Naive thymus-derived CD8-positive, alpha-beta T cell (primary cell): Measurements from ENCODE around the gene LY6G5C. TPM values are rescaled to one million over a fixed set of nuclear protein-coding genes. Genes with fewer than 3 reads are reported as not detected.

ENCODE experiments used
- ATAC-seq, 2 donors: fragments of 150-1000 bp; cut with Tn5 transposase in 1 of 2; sonication (Bioruptor Pico), chemical (Tn5 transposase) in 1 of 2; 1 replicate in 1 of 2; 2 replicates in 1 of 2; pipeline ENCODE4 v1.10.0; 2021; ENCODE audit warnings: mild to moderate bottlenecking in 2 of 2, moderate library complexity in 2 of 2
- POLR2A ChIA-PET: fragments of 350-600 bp; sonication (Branson Sonifier 250); formaldehyde crosslinking; loops from one replicate; lab custom pipeline; 2021; ENCODE audit warnings: antibody characterized with exemption; lab: Charles Lee
- DNase-seq, 10 donors: peaks; one replicate each; pipeline versions ENCODE4 v3.0.0 to v3.0.0-alpha.2; 2020 to 2022
- H3K27ac Mint-ChIP-seq, 10 donors: one replicate each; pipeline ENCODE4 v1.8.0; 2020 to 2022; ENCODE audit warnings: mild to moderate bottlenecking in 10 of 10, mixed read lengths in 10 of 10, moderate library complexity in 4 of 10, inconsistent platforms in 1 of 10
- H3K27me3 Mint-ChIP-seq, 5 donors: one replicate each; pipeline ENCODE4 v1.8.0; 2021 to 2022; ENCODE audit warnings: mixed read lengths in 5 of 5
- H3K36me3 Mint-ChIP-seq, 3 donors: one replicate each; pipeline ENCODE4 v1.8.0; 2020 to 2022; ENCODE audit warnings: mixed read lengths in 3 of 3, mild to moderate bottlenecking in 2 of 3, inconsistent platforms in 1 of 3
- H3K4me1 Mint-ChIP-seq, 4 donors: one replicate each; pipeline ENCODE4 v1.8.0; 2021 to 2022; ENCODE audit warnings: mixed read lengths in 4 of 4
- H3K4me3 Mint-ChIP-seq, 10 donors: one replicate each; pipeline ENCODE4 v1.8.0; 2020 to 2022; ENCODE audit warnings: mild to moderate bottlenecking in 10 of 10, mixed read lengths in 10 of 10, moderate library complexity in 6 of 10, inconsistent platforms in 1 of 10
- H3K9me3 Mint-ChIP-seq, 9 donors: one replicate each; pipeline ENCODE4 v1.8.0; 2020 to 2022; ENCODE audit warnings: mixed read lengths in 9 of 9, mild to moderate bottlenecking in 3 of 9, inconsistent platforms in 1 of 9, moderate library complexity in 1 of 9
- polyA plus RNA-seq, 3 donors: library from polyadenylated mRNA; unstranded; fragments of 300-500 nt; fragmentation: Illumina TruSeq; gene quantifications; one replicate each; pipeline ENCODE4 v1.2.3, GENCODE V29; 2021
- total RNA-seq, 8 experiments: library from RNA in 2 of 8; stranded (reverse) in 2 of 8; gene quantifications; one replicate each; pipeline ENCODE4 v1.2.3 and lab custom pipeline; 2021 to 2026

LY6G5C gene
- 1 to 10 TPM; 4.4 to 5.5 TPM for total RNA-seq
- polyA plus RNA-seq: 1 to 10 TPM; 4.6 to 7.9 (median 7.6) TPM
- 1.5 to 3.9 (median 2.3) reads per million in 6 experiments for total RNA-seq (lab: John Stamatoyannopoulos, UW)

GRCh38 chr6:31680226-31681134 is at the start of gene LY6G5C:
TSS of gene LY6G5C (minus strand) at chr6:31681067. CDS start at chr6:31680373, 694 bp downstream.
- ATAC-seq: peak; percentile 63 to 68
- POLR2A ChIA-PET: interaction anchor here (0.6 to 1.9 kb wide), 12 partner anchors 9 to 158 kb away, joined by 3 to 9 read pairs (median 3); partner anchors contain the start of genes ABHD16A, BAG6, CSNK2B and GPANK1
- Mint-ChIP-seq H3K4me3 (peak within 1 kb of the TSS; percentile 69 to 93 (median 91)), H3K27ac (peak within 1 kb of the TSS; percentile 29 to 93 (median 84)), H3K27me3 (no peaks in the 10 kb centered on the region), H3K9me3 (no peaks in the 10 kb centered on the region), H3K4me1 (peaks cover 19 to 31% (median 21%) of the 10 kb centered on the region in 4 donors), H3K36me3 (peaks cover 0 to 5% (median 0%) of the 10 kb centered on the region in 3 donors)
- DNase-seq: peak; percentile 33 to 75 (median 51)

GRCh38 chr6:31729979-31730630 is 49.2 kb upstream of the LY6G5C start:
- peak; percentile 53 to 80 (median 69) for DNase-seq
- Mint-ChIP-seq H3K4me3 (peak overlapping the region; percentile 94 to 98 (median 97)), H3K36me3 (peaks cover 0 to 30% (median 6%) of the 10 kb centered on the region in 3 donors), H3K27me3 (no peaks in the 10 kb centered on the region), H3K27ac (peak overlapping the region; percentile 44 to 92 (median 88)), H3K4me1 (peaks cover 26 to 74% (median 69%) of the 10 kb centered on the region in 4 donors), H3K9me3 (no peaks in the 10 kb centered on the region)
- POLR2A ChIA-PET: interaction anchor here (0.5 to 4.3 kb wide), 18 partner anchors 9 to 236 kb away, joined by 3 to 24 read pairs (median 5); partner anchors contain the start of genes ABHD16A, BAG6, GPANK1 and HSPA1A
- ATAC-seq: peak; percentile 67 to 68

DNA sequence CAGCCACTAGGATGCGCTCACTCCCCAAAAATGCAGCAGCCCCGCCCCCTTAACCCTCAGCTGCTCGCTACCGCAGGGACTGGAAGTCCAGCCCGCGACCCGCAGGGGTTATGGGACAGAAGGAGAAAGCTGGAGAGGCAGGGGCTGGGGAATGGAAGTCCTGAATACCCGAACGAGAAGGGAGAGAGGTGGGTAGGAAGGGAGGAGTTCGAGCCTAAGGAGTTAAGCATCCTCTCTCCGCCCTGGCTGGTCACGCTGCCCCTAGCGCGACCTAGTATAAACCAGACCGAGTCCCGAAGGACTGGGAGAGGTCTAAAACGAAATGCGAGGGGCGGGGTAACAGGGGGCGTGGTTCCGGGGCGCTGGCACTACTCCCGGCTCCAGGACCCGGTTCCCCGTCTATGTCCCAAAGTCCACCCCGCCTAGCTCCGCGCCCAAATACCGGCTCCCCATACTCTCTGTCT is 48.7 kb upstream of the LY6G5C start:
- Mint-ChIP-seq H3K27me3 (no peaks in the 10 kb centered on the region), H3K9me3 (no peaks in the 10 kb centered on the region), H3K36me3 (peaks cover 0 to 30% (median 6%) of the 10 kb centered on the region in 3 donors), H3K4me3 (peak overlapping the region; percentile 94 to 98 (median 97)), H3K4me1 (peaks cover 22 to 69% (median 64%) of the 10 kb centered on the region in 4 donors), H3K27ac (peak overlapping the region; percentile 65 to 94 (median 88))
- DNase-seq: peak; percentile 61 to 88 (median 77)
- POLR2A ChIA-PET: interaction anchor here (0.8 to 4.3 kb wide), 17 partner anchors 9 to 243 kb away, joined by 3 to 24 read pairs (median 5); partner anchors contain the start of genes ABHD16A, BAG6, DXO and GPANK1
- peak; percentile 73 to 81 for ATAC-seq

- H3K36me3 Mint-ChIP-seq: peaks cover 0 to 30% (median 6%) of the 10 kb centered on the region in 3 donors
- ATAC-seq (peak; percentile 5 to 25), DNase-seq (no peak)
- POLR2A ChIA-PET: interaction anchor here (0.8 to 4.3 kb wide), 18 partner anchors 10 to 243 kb away, joined by 3 to 24 read pairs (median 6); partner anchors contain the start of genes ABHD16A, DXO, GPANK1 and HSPA1B
- H3K4me1 Mint-ChIP-seq: peaks cover 23 to 67% (median 64%) of the 10 kb centered on the region in 4 donors
- no peaks in the 10 kb centered on the region for H3K27me3 Mint-ChIP-seq
- H3K9me3 Mint-ChIP-seq: no peaks in the 10 kb centered on the region
- peak within 1 kb of the TSS; percentile 65 to 94 (median 90) for H3K27ac Mint-ChIP-seq
- peak within 1 kb of the TSS; percentile 94 to 98 (median 97) for H3K4me3 Mint-ChIP-seq
These were observed 48.1 kb upstream of the LY6G5C start, which contains the start of gene DDAH2 for GRCh38 chr6:31728767-31729514. TSS of gene DDAH2 (minus strand) at chr6:31729299. CDS start at chr6:31729161, 138 bp downstream.

DNA sequence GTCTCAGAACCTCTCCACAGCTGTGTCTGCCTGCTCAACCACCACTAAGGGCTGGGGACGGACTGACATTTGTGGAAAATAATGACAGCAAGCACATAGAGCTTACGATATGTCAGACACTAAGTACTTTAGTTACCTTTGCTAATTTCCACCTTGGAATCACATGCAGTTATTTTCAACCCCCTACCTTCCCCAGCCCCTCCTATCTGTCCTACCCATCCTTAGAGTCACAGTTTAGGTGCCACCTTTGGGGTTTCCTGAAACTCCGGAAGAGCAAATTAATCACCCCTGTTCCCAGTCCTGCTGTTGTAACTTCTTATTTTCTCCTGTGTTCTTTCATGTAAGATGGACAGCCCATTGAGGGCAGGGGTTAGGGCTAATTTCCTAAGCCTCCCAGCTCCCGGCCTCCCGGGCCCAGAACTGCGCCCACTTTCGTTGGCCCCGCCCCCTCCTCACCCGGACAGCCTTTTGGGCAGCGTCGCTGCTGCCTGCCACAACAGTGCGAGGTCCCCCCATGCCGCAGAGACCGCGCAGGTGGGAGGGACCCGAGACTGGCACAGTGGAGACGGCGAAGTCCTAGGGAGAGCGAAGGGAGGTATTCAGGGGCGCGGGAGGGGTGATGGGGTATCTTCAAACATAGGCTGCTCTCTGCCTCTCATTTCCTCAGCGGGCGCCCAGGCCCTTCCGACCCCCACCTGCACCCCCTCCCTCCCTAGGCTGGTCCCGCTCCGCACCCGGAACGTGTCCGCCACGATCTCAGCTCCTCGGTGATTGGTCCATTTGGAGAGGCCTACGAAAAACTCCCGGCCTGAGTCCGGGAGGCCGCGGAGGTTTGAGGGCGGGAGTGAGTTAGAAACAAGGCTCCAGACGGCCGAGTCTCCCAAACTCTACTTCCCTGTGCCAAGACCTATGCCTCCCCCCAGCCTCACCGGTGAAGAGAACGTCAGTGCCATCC is 47.1 kb upstream of the LY6G5C start:
- no peak for DNase-seq
- H3K36me3 Mint-ChIP-seq: peaks cover 0 to 21% (median 5%) of the 10 kb centered on the region in 3 donors

DNA sequence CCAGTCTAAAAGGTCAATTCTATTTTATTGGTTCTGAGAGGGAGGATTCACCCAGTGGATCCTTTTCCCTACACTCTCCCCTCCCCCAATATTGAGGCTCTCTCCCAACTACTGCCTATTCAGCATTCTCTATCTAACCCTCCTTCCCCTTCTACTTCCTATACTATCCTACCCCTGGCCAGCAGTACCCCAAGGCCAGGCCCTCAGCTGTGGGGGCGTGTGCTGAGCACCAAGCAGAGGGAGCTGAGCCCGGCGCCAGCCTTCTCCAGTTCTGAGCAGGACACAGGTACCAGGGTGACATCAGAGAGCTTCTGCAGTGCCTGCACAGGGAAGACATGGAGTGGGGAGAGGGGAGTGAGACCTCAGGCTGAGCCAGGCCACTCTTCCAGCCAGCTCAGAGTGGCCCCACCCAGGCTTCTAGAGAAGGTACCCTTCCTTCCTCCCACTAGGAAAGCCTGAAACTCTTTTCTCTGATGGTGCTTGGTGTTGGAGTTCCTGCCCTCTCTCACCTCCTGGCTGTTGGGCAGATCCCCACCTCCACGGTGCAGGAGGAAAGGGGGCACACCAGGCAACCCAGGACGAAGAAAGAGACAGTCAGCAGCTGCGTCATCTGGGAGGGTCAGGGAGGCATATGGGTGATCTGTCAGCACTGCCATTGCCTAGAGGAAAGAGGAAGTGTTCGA is 46.3 kb upstream of the LY6G5C start:
- peaks cover 21 to 69% (median 62%) of the 10 kb centered on the region in 4 donors for H3K4me1 Mint-ChIP-seq
- H3K4me3 Mint-ChIP-seq: peak overlapping the region; percentile 4 to 83 (median 52)
- H3K9me3 Mint-ChIP-seq: no peaks in the 10 kb centered on the region
- H3K36me3 Mint-ChIP-seq: peaks cover 0 to 14% (median 3%) of the 10 kb centered on the region in 3 donors
- no peaks in the 10 kb centered on the region for H3K27me3 Mint-ChIP-seq
- DNase-seq (peak in 1 of 10 donors; percentile 43), ATAC-seq (peak in 1 of 2 donors; percentile 18)
- H3K27ac Mint-ChIP-seq: peak overlapping the region in 7 of 10 donors; percentile 12 to 88 (median 72)
- POLR2A ChIA-PET: interaction anchor here (0.5 to 4.3 kb wide), 6 partner anchors 12 to 103 kb away, joined by 3 to 24 read pairs (median 6); partner anchors contain the start of genes ABHD16A, LSM2 and MSH5

More for the DNA sequence above, 47.1 kb upstream of the LY6G5C start:
- POLR2A ChIA-PET: interaction anchor here (0.6 to 4.3 kb wide), 9 partner anchors 11 to 1582 kb away, joined by 3 to 24 read pairs (median 7); partner anchors contain the start of genes ABHD16A, HSPA1B, LSM2 and MSH5
- ATAC-seq: no peak
- Mint-ChIP-seq H3K27me3 (no peaks in the 10 kb centered on the region), H3K27ac (peak overlapping the region in 7 of 10 donors; percentile 12 to 88 (median 72)), H3K9me3 (no peaks in the 10 kb centered on the region), H3K4me1 (peaks cover 21 to 68% (median 62%) of the 10 kb centered on the region in 4 donors), H3K4me3 (peak overlapping the region; percentile 44 to 97 (median 67))

GRCh38 chr6:31725502-31726350 is 44.9 kb upstream of the LY6G5C start:
- H3K27ac Mint-ChIP-seq: peak overlapping the region in 5 of 10 donors; percentile 3 to 87 (median 57)

DNA sequence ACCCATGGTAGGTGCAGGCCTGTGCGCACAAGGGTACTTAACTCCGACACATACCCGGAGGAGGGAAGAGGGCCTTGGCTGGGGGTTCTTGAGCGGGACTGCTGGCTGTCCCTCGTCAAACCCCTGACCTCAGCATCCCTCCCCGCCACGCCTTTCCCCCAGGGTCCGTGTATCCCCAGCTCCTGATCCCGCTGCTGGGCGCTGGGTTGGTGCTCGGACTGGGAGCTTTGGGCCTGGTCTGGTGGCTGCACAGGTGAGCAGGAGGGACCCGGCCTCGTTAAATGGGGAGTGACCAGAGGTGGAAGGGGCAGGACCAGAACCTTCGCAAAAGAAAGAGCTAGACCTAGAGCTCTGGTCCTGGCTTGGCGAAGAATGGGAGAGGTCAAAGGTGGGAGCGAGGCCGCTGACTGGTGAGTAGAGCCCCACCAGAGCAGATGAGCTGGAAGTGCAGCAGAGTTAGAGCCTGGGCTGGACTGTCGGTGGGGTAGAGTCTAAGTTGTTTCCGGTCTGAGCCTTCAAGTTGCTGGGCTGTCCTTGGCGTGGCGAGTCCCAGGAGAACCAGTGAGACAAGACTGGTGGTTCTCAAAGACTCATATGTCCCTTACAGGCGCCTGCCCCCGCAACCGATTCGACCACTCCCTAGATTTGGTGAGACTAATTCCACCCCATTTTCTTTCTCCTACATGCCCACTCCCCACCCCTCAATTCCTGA is 43.3 kb upstream of the LY6G5C start:
- POLR2A ChIA-PET: interaction anchor here (1.2 to 2.1 kb wide), 3 partner anchors 12 to 21 kb away, joined by 3 to 7 read pairs (median 4); partner anchors contain the start of gene ABHD16A
- H3K4me3 Mint-ChIP-seq: peak overlapping the region in 6 of 10 donors; percentile 35 to 60 (median 48)
- H3K4me1 Mint-ChIP-seq: peaks cover 18 to 50% (median 47%) of the 10 kb centered on the region in 4 donors
- no peaks in the 10 kb centered on the region for H3K9me3 Mint-ChIP-seq
- ATAC-seq: no peak
- H3K27me3 Mint-ChIP-seq: no peaks in the 10 kb centered on the region
- H3K27ac Mint-ChIP-seq: peak overlapping the region in 6 of 10 donors; percentile 14 to 86 (median 44)
- DNase-seq: no peak
- no peaks in the 10 kb centered on the region for H3K36me3 Mint-ChIP-seq

More at GRCh38 chr6:31725502-31726350, 44.9 kb upstream of the LY6G5C start:
- Mint-ChIP-seq H3K27me3 (no peaks in the 10 kb centered on the region), H3K9me3 (no peaks in the 10 kb centered on the region), H3K36me3 (peaks cover 0 to 3% (median 0%) of the 10 kb centered on the region in 3 donors), H3K4me3 (peak overlapping the region in 1 of 10 donors; percentile 1), H3K4me1 (peaks cover 21 to 65% (median 58%) of the 10 kb centered on the region in 4 donors)
- POLR2A ChIA-PET: interaction anchor here (1.1 to 2.7 kb wide), 3 partner anchors 13 to 70 kb away, joined by 3 to 9 read pairs (median 4); partner anchors contain the start of genes ABHD16A and VARS1
- ATAC-seq: no peak
- no peak for DNase-seq
